Neuronal stem cell (in vitro differentiated cells): ENCODE results near the gene STN1.

Source experiments
- DNase-seq: peaks from one replicate; pipeline ENCODE4 v3.0.0-alpha.2; 2013; ENCODE audit warnings: low spot score
- H2AFZ ChIP-seq: one replicate; pipeline ENCODE4 v1.6.1; 2013; ENCODE audit warnings: mild to moderate bottlenecking, low read length, inconsistent platforms
- H2AK5ac ChIP-seq: 2 replicates; pipeline ENCODE4 v1.6.1; 2013; ENCODE audit warnings: low read depth, mild to moderate bottlenecking, inconsistent platforms, low read length, moderate library complexity, mixed read lengths
- H2BK120ac ChIP-seq: 2 replicates; pipeline ENCODE4 v1.6.1; 2013; ENCODE audit warnings: low read depth, mild to moderate bottlenecking, inconsistent platforms, low read length, moderate library complexity, mixed read lengths
- H2BK12ac ChIP-seq: one replicate; pipeline ENCODE4 v1.6.1; 2013; ENCODE audit warnings: low read length, inconsistent platforms
- H2BK15ac ChIP-seq: 2 replicates; pipeline ENCODE4 v1.6.1; 2013; ENCODE audit warnings: mild to moderate bottlenecking, low read length, inconsistent platforms, mixed read lengths
- H2BK5ac ChIP-seq: one replicate; pipeline ENCODE4 v1.6.1; 2013; ENCODE audit warnings: inconsistent platforms, mild to moderate bottlenecking, low read length, moderate library complexity
- H3K14ac ChIP-seq: one replicate; pipeline ENCODE4 v1.6.1; 2013; ENCODE audit warnings: low read length, inconsistent platforms
- H3K18ac ChIP-seq: 2 replicates; pipeline ENCODE4 v1.6.1; 2013; ENCODE audit warnings: low read length, inconsistent platforms
- H3K23ac ChIP-seq: 2 replicates; pipeline ENCODE4 v1.6.1; 2013; ENCODE audit warnings: low read depth, mild to moderate bottlenecking, mixed read lengths, low read length, inconsistent platforms; ENCODE audit not compliant: poor library complexity
- H3K27ac ChIP-seq: replicated peaks from 3 replicates; pipeline ENCODE4 v1.5.1; 2013; ENCODE audit warnings: low read length, inconsistent platforms
- H3K27me3 ChIP-seq, 3 experiments: 2 replicates each; pipeline ENCODE4 v1.6.1; 2013; ENCODE audit warnings: low read length in 3 of 3, mild to moderate bottlenecking in 2 of 3, inconsistent platforms in 1 of 3, low read depth in 1 of 3, mixed read lengths in 1 of 3, moderate library complexity in 1 of 3; ENCODE audit not compliant: control insufficient read depth in 3 of 3, insufficient read depth in 3 of 3
- H3K36me3 ChIP-seq, 2 donors: replicated peaks in 1 of 2; 2 replicates each; pipeline ENCODE4 v1.6.1; 2013; ENCODE audit warnings: low read length in 2 of 2; ENCODE audit not compliant: control insufficient read depth in 2 of 2, insufficient read depth in 2 of 2
- H3K4ac ChIP-seq: 2 replicates; pipeline ENCODE4 v1.6.1; 2013; ENCODE audit warnings: inconsistent platforms, mild to moderate bottlenecking, low read length, moderate library complexity
- H3K4me1 ChIP-seq, 2 donors: 1 replicate in 1 of 2; 2 replicates in 1 of 2; pipeline ENCODE4 v1.6.1; 2013; ENCODE audit warnings: low read length in 2 of 2, low read depth in 1 of 2; ENCODE audit not compliant: control insufficient read depth in 2 of 2, insufficient read depth in 1 of 2
- H3K4me2 ChIP-seq: one replicate; pipeline ENCODE4 v1.6.1; 2013; ENCODE audit warnings: mild to moderate bottlenecking, low read length, inconsistent platforms; ENCODE audit not compliant: insufficient read depth, poor library complexity, severe bottlenecking
- H3K4me3 ChIP-seq, 2 donors: 2 replicates each; pipeline ENCODE4 v1.5.1; 2013; ENCODE audit warnings: low read length in 2 of 2, mild to moderate bottlenecking in 2 of 2, inconsistent platforms in 1 of 2, moderate library complexity in 1 of 2
- H3K79me1 ChIP-seq: one replicate; pipeline ENCODE4 v1.6.1; 2013; ENCODE audit warnings: low read depth, mild to moderate bottlenecking, inconsistent platforms, low read length, moderate library complexity
- H3K9ac ChIP-seq: one replicate; pipeline ENCODE4 v1.6.1; 2013; ENCODE audit warnings: mild to moderate bottlenecking, low read depth, low read length, inconsistent platforms; ENCODE audit not compliant: poor library complexity
- H3K9me3 ChIP-seq, 2 donors: replicated peaks in 1 of 2; 2 replicates each; pipeline versions ENCODE3 to v1.6.1; 2013; ENCODE audit warnings: low read length in 2 of 2, mild to moderate bottlenecking in 2 of 2, inconsistent platforms in 1 of 2, low read depth in 1 of 2, mixed read lengths in 1 of 2, moderate library complexity in 1 of 2; ENCODE audit not compliant: control insufficient read depth in 2 of 2, insufficient read depth in 1 of 2
- H4K8ac ChIP-seq: one replicate; pipeline ENCODE4 v1.6.1; 2013; ENCODE audit warnings: low read depth, mild to moderate bottlenecking, inconsistent platforms, low read length, moderate library complexity
- H4K91ac ChIP-seq: one replicate; pipeline ENCODE4 v1.6.1; 2013; ENCODE audit warnings: low read length, low read depth, mild to moderate bottlenecking, inconsistent platforms; ENCODE audit not compliant: poor library complexity
- WGBS, 2 donors: extraction: QIAGEN DNeasy Blood & Tissue Kit; methylation state at CpG; one replicate each; pipeline ENCODE4 v1.1.7; 2013; ENCODE audit warnings: missing lambda C conversion rate in 2 of 2, mixed read lengths in 1 of 2; ENCODE audit not compliant: insufficient read length in 2 of 2, insufficient replicate concordance in 1 of 2; ENCODE audit errors: extremely low coverage in 2 of 2; 5-methylcytosine and 5-hydroxymethylcytosine counted together

Gene STN1

DNA sequence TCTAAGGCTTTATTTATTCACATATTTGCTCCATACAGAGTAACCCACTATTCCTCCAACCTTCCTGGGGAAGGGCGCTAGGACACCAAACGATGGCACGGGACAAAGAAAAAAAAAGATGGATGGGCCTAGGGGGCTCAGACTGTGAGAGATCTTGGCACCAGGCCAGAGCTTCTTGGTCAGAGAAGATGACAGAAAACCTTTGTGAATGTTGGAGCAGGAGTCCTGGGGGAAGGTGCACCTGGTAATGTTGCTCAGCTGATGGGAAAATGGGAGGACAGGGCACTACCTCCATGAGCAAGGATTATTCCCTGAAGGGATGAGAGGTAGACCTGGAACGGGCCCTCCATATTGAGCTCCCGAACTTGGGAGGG is 61.2 kb downstream of the STN1 start:
- Histone ChIP-seq H3K27ac (no peak overlapping the region), H3K36me3 (peaks cover 0 to 9% of the 10 kb centered on the region in 2 donors), H2BK5ac (no peak overlapping the region), H4K8ac (no peak overlapping the region), H3K9me3 (no peaks in the 10 kb centered on the region), H2AFZ (no peak overlapping the region), H3K23ac (no peak overlapping the region), H3K18ac (no peak overlapping the region), H2BK15ac (peak overlapping the region; percentile 34), H3K9ac (no peak overlapping the region), H3K4me3 (peak overlapping the region in 1 of 2 donors; percentile 58), H3K27me3 (peaks cover 0 to 23% (median 4%) of the 10 kb centered on the region in 3 experiments), H3K14ac (no peak overlapping the region), H2AK5ac (peak overlapping the region; percentile 23), H2BK120ac (no peak overlapping the region), H3K4me2 (no peak overlapping the region), H3K4me1 (peaks cover 13 to 20% of the 10 kb centered on the region in 2 donors), H3K4ac (no peak overlapping the region), H3K79me1 (no peaks in the 10 kb centered on the region), H2BK12ac (no peak overlapping the region), H4K91ac (no peak overlapping the region)
- WGBS, 2 donors, result no CpG with 5 or more reads among the region's 5 CpGs
- DNase-seq, result no peak

DNA sequence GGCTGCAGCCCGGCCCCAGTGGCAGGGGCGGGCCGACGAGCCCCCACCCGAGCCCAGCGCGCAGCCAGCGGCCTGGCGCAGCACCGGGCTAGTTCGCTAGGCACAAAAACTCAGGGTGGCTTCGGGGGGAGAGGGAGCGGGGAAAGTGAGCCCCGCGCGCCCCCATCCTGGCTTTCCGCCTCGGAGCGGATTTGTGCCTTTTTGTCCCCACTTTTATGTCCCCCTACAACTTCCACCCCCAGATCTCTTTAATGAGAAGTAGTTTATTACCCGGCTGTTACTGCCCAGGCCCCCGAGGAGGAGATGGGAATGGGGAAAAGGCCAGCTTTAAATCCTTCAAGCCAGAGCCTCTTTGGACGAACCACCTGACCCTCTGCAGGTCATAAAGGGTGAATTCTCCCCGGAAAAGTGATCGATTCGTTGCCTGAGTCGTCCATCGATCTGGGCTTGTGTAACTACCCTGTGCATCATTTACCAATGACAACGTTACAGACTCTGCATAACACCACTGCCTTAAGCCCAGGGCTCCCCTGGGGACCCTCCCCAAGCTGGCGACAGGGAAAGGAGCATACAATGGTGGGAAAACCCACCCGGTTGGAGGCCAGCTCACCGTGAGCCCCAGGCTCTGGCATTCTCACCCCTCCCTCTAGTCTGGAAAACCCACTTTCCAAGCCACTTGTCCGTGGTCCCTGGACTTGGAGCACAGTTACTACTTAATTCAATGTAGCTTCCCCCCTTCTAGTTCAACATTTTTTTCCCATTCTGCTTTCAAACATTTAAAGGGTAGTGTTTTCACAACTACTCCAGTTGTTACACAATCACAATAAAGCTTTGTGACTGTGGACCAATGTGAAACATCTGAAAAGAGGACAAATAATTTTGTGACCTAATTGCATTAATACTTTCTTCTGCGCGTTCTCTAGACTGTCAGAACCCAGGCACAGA is 61.9 kb downstream of the STN1 start:
- Histone ChIP-seq H3K4me1 (peaks cover 13 to 20% of the 10 kb centered on the region in 2 donors), H3K14ac (no peak overlapping the region), H2AFZ (peak overlapping the region; percentile 93), H2BK15ac (no peak overlapping the region), H2BK12ac (peak overlapping the region; percentile 51), H4K91ac (no peak overlapping the region), H3K36me3 (peaks cover 0 to 9% of the 10 kb centered on the region in 2 donors), H3K4ac (no peak overlapping the region), H3K79me1 (no peaks in the 10 kb centered on the region), H2BK5ac (no peak overlapping the region), H3K4me3 (peak overlapping the region; percentile 58 to 79), H2AK5ac (no peak overlapping the region), H3K27me3 (peaks cover 0 to 23% (median 4%) of the 10 kb centered on the region in 3 experiments), H3K4me2 (peak overlapping the region; percentile 90), H2BK120ac (no peak overlapping the region), H3K27ac (no peak overlapping the region), H3K18ac (peak overlapping the region; percentile 45), H3K23ac (no peak overlapping the region), H3K9me3 (no peaks in the 10 kb centered on the region), H3K9ac (peak overlapping the region; percentile 54), H4K8ac (no peak overlapping the region)
- peak; percentile 27 for DNase-seq
- no CpG with 5 or more reads among the region's 34 CpGs for WGBS, 2 donors

GRCh38 chr10:103855424-103855823 is 62.6 kb downstream of the STN1 start, which contains the start of gene SH3PXD2A:
TSS of gene SH3PXD2A (minus strand) at chr10:103855576. CDS start at chr10:103855266, 310 bp downstream.
- no peak within 1 kb of the TSS for H2BK15ac ChIP-seq
- no peak within 1 kb of the TSS for H3K4ac ChIP-seq
- no peak within 1 kb of the TSS for H2BK5ac ChIP-seq
- H4K91ac ChIP-seq, result no peak within 1 kb of the TSS
- peak within 1 kb of the TSS; percentile 90 for H3K4me2 ChIP-seq
- peak within 1 kb of the TSS; percentile 93 for H2AFZ ChIP-seq
- peak; percentile 61 for DNase-seq
- WGBS, 2 donors, result no CpG with 5 or more reads among the region's 54 CpGs
- H3K9ac ChIP-seq, result peak within 1 kb of the TSS; percentile 80
- no peaks in the 10 kb centered on the region for H3K9me3 ChIP-seq
- H3K4me3 ChIP-seq, result peak within 1 kb of the TSS; percentile 58 to 87
- peak within 1 kb of the TSS; percentile 51 for H2BK12ac ChIP-seq
- H3K27me3 ChIP-seq, result peaks cover 0 to 23% (median 4%) of the 10 kb centered on the region in 3 experiments
- H3K79me1 ChIP-seq, result no peaks in the 10 kb centered on the region
- peaks cover 13 to 20% of the 10 kb centered on the region in 2 donors for H3K4me1 ChIP-seq
- H3K18ac ChIP-seq, result peak within 1 kb of the TSS; percentile 86
- H2AK5ac ChIP-seq, result peak within 1 kb of the TSS; percentile 64
- H3K14ac ChIP-seq, result no peak within 1 kb of the TSS
- no peak within 1 kb of the TSS for H4K8ac ChIP-seq
- no peak within 1 kb of the TSS for H3K27ac ChIP-seq
- no peak within 1 kb of the TSS for H2BK120ac ChIP-seq
- H3K36me3 ChIP-seq, result peaks cover 0 to 13% of the 10 kb centered on the region in 2 donors
- H3K23ac ChIP-seq, result no peak within 1 kb of the TSS
